OCI-LY3 (cell line): ENCODE results near the gene PELI2.

Experiments
- H2AFZ ChIP-seq: fragments of 200-600, 300-600 bp; shearing (Covaris generic); 2 replicates; pipeline ENCODE4 v1.6.0; 2014; ENCODE audit warnings: antibody characterized with exemption, low read depth, low read length
- H3K27ac ChIP-seq: fragments of 200-600, 300-600 bp; sonication (generic); 2 replicates; pipeline ENCODE4 v1.5.1; 2014; ENCODE audit warnings: mild to moderate bottlenecking, low read length, moderate library complexity, mixed read lengths
- H3K27me3 ChIP-seq: fragments of 200-600, 300-600 bp; sonication (generic); 2 replicates; pipeline ENCODE4 v1.6.1; 2014; ENCODE audit warnings: low read depth, low read length, mixed read lengths
- H3K36me3 ChIP-seq: fragments of 200-600, 300-600 bp; sonication (generic); replicated peaks from 2 replicates; pipeline ENCODE3; 2014; ENCODE audit warnings: low read depth, low read length, mixed read lengths
- H3K4me1 ChIP-seq: fragments of 300-600, 200-600 bp; sonication (generic); 2 replicates; pipeline ENCODE4 v1.6.1; 2014; ENCODE audit warnings: low read length, mixed read lengths
- H3K4me2 ChIP-seq: fragments of 200-600, 300-600 bp; sonication (generic); 2 replicates; pipeline ENCODE4 v1.6.1; 2014; ENCODE audit warnings: low read length, mixed read lengths
- H3K4me3 ChIP-seq: fragments of 300-600, 200-600 bp; sonication (generic); 2 replicates; pipeline ENCODE4 v1.5.1; 2014; ENCODE audit warnings: antibody characterized with exemption, mild to moderate bottlenecking, low read length, moderate library complexity
- H3K79me2 ChIP-seq: fragments of 300-600, 200-600 bp; shearing (Covaris generic); 2 replicates; pipeline ENCODE4 v1.6.1; 2014; ENCODE audit warnings: mild to moderate bottlenecking, low read length, mixed read lengths
- H3K9ac ChIP-seq: fragments of 300-600, 200-600 bp; shearing (Covaris generic); 2 replicates; pipeline ENCODE4 v1.6.0; 2014; ENCODE audit warnings: mild to moderate bottlenecking, low read length, moderate library complexity
- H3K9me3 ChIP-seq: fragments of 200-600, 300-600 bp; shearing (Covaris generic); 2 replicates; pipeline ENCODE4 v1.6.1; 2014; ENCODE audit warnings: low read length, mixed read lengths; ENCODE audit not compliant: insufficient read depth
- H4K20me1 ChIP-seq: fragments of 200-600, 300-600 bp; sonication (generic); 2 replicates; pipeline ENCODE4 v1.6.1; 2016; ENCODE audit warnings: low read length, mixed read lengths; ENCODE audit not compliant: insufficient read depth
- CTCF ChIP-seq: fragments of 200-600, 300-600 bp; sonication (generic); IDR thresholded peaks from 2 replicates; pipeline ENCODE4 v1.5.1; 2014; ENCODE audit warnings: antibody characterized with exemption, low read length, low read depth
- EZH2phosphoT487 ChIP-seq: fragments of 200-600 bp; shearing (Covaris generic); IDR thresholded peaks from 2 replicates; pipeline ENCODE4 v1.6.1; 2018; ENCODE audit warnings: antibody characterized with exemption, mixed run types, low read depth

The PELI2 gene

GRCh38 chr14:56328021-56328420, 209.8 kb downstream of the PELI2 start:
- no peak for TF ChIP-seq CTCF
- TF ChIP-seq EZH2phosphoT487 = no peak
- Histone ChIP-seq H3K36me3 (no peaks in the 10 kb centered on the region), H3K27ac (no peak overlapping the region), H3K4me1 (no peaks in the 10 kb centered on the region), H2AFZ (no peak overlapping the region), H3K9me3 (no peaks in the 10 kb centered on the region), H4K20me1 (no peaks in the 10 kb centered on the region), H3K4me3 (no peak overlapping the region), H3K27me3 (peaks cover 3% of the 10 kb centered on the region; the same call in 1 of the 2 replicates), H3K79me2 (no peaks in the 10 kb centered on the region), H3K4me2 (no peak overlapping the region), H3K9ac (no peak overlapping the region)

GRCh38 chr14:56331592-56332216, 213.5 kb downstream of the PELI2 start:
- no peak overlapping the region for H3K4me2 ChIP-seq
- TF ChIP-seq CTCF = no peak
- no peak for TF ChIP-seq EZH2phosphoT487
- H3K36me3 ChIP-seq = no peaks in the 10 kb centered on the region
- no peak overlapping the region for H3K4me3 ChIP-seq
- H3K9me3 ChIP-seq = no peaks in the 10 kb centered on the region
- no peak overlapping the region for H2AFZ ChIP-seq
- H3K27me3 ChIP-seq = no peaks in the 10 kb centered on the region
- no peaks in the 10 kb centered on the region for H4K20me1 ChIP-seq
- no peaks in the 10 kb centered on the region for H3K4me1 ChIP-seq
- H3K27ac ChIP-seq = no peak overlapping the region
- H3K9ac ChIP-seq = no peak overlapping the region
- no peaks in the 10 kb centered on the region for H3K79me2 ChIP-seq

GRCh38 chr14:56333359-56334292, 215.4 kb downstream of the PELI2 start:
- H3K4me2 ChIP-seq = no peak overlapping the region
- H3K9me3 ChIP-seq = no peaks in the 10 kb centered on the region
- no peak overlapping the region for H3K9ac ChIP-seq
- H2AFZ ChIP-seq = no peak overlapping the region
- no peaks in the 10 kb centered on the region for H3K79me2 ChIP-seq
- no peaks in the 10 kb centered on the region for H3K36me3 ChIP-seq
- H3K4me3 ChIP-seq = no peak overlapping the region
- TF ChIP-seq EZH2phosphoT487 = no peak
- no peak overlapping the region for H3K27ac ChIP-seq
- no peaks in the 10 kb centered on the region for H4K20me1 ChIP-seq
- no peaks in the 10 kb centered on the region for H3K4me1 ChIP-seq
- no peaks in the 10 kb centered on the region for H3K27me3 ChIP-seq

GRCh38 chr14:56334458-56334857, 216.2 kb downstream of the PELI2 start:
- no peaks in the 10 kb centered on the region for H3K9me3 ChIP-seq
- H3K27ac ChIP-seq = no peak overlapping the region
- no peak overlapping the region for H3K4me2 ChIP-seq
- TF ChIP-seq CTCF (no peak), EZH2phosphoT487 (no peak)
- no peak overlapping the region for H3K9ac ChIP-seq
- no peaks in the 10 kb centered on the region for H3K79me2 ChIP-seq
- no peaks in the 10 kb centered on the region for H3K36me3 ChIP-seq
- no peak overlapping the region for H3K4me3 ChIP-seq
- H3K4me1 ChIP-seq = no peaks in the 10 kb centered on the region
- no peak overlapping the region for H2AFZ ChIP-seq
- H3K27me3 ChIP-seq = no peaks in the 10 kb centered on the region
- H4K20me1 ChIP-seq = no peaks in the 10 kb centered on the region
